Lung (tissue), 12 donors: ENCODE data around the gene ASPG. TPM values are rescaled to one million over a fixed set of nuclear protein-coding genes. Genes with fewer than 3 reads are reported as not detected.

Experiments
- ATAC-seq: fragments of 200-7000 bp; cut with Tn5 transposase; one replicate; pipeline ENCODE4 v1.9.1; 2020; ENCODE audit warnings: moderate number of reproducible peaks; ENCODE audit not compliant: insufficient read depth, low FRiP score
- DNase-seq, 3 donors: peaks; one replicate each; pipeline ENCODE4 v3.0.0-alpha.2; 2013 to 2017
- H3K27ac ChIP-seq, 2 donors: one replicate each; pipeline ENCODE4 v1.5.1; 2013; ENCODE audit warnings: mild to moderate bottlenecking in 2 of 2, moderate library complexity in 2 of 2, control low read depth in 1 of 2, inconsistent platforms in 1 of 2, low read depth in 1 of 2, low read length in 1 of 2
- H3K27me3 ChIP-seq, 3 donors: one replicate each; pipeline ENCODE4 v1.5.1; 2013; ENCODE audit warnings: low read length in 2 of 3; ENCODE audit not compliant: control insufficient read depth in 3 of 3, insufficient read depth in 3 of 3
- H3K36me3 ChIP-seq, 4 donors: one replicate each; pipeline ENCODE4 v1.5.1; 2013; ENCODE audit warnings: low read length in 4 of 4, mild to moderate bottlenecking in 1 of 4, moderate library complexity in 1 of 4; ENCODE audit not compliant: control insufficient read depth in 4 of 4, insufficient read depth in 4 of 4
- H3K4me1 ChIP-seq, 5 donors: one replicate each; pipeline ENCODE4 v1.5.1; 2013; ENCODE audit warnings: low read length in 5 of 5, mild to moderate bottlenecking in 2 of 5, moderate library complexity in 1 of 5; ENCODE audit not compliant: control insufficient read depth in 5 of 5, insufficient read depth in 5 of 5
- H3K4me3 ChIP-seq: one replicate; pipeline ENCODE4 v1.5.1; 2013; ENCODE audit warnings: mild to moderate bottlenecking, control low read depth, moderate library complexity
- H3K9ac ChIP-seq, 2 donors: one replicate each; pipeline ENCODE4 v1.5.1; 2013; ENCODE audit warnings: low read length in 2 of 2, control low read depth in 1 of 2; ENCODE audit not compliant: insufficient read depth in 1 of 2
- H3K9me3 ChIP-seq, 4 donors: one replicate each; pipeline ENCODE4 v1.5.1; 2013; ENCODE audit warnings: low read length in 3 of 4, mild to moderate bottlenecking in 1 of 4, moderate library complexity in 1 of 4; ENCODE audit not compliant: control insufficient read depth in 4 of 4, insufficient read depth in 3 of 4
- WGBS, 2 donors: extraction: QIAGEN DNeasy Blood & Tissue Kit; methylation state at CpG; one replicate each; pipeline ENCODE4 v1.1.7; 2013; 5-methylcytosine and 5-hydroxymethylcytosine counted together
- polyA plus RNA-seq, 2 donors: library from polyadenylated mRNA; stranded (reverse); fragments of 200-250 nt; gene quantifications; one replicate each; pipeline ENCODE4 v1.2.1, GENCODE V29; 2013
- total RNA-seq, 2 donors: library from RNA; depleted of rRNA in 1 of 2; stranded (reverse); fragments of >200 nt in 1 of 2; gene quantifications; one replicate each; pipeline ENCODE4 v1.2.1, GENCODE V29; 2014 to 2021
- TF ChIP-seq, protein P1 (sequence below): IDR thresholded peaks from 2 replicates; pipeline ENCODE4 v1.5.1; 2012; ENCODE audit warnings: mild to moderate bottlenecking; ENCODE audit errors: control extremely low read depth, extremely low read depth
- donor health status: control.
- donor health status: control.
- donor health status: Bipolar disorder and iron deficiency.
- donor health status: healthy.
- donor health status: DM: yes; HTN: yes; CAD: no.

ASPG gene
- total and polyA plus RNA-seq, 4 donors: 0.73 to 4.7 (median 3.0) TPM

DNA sequence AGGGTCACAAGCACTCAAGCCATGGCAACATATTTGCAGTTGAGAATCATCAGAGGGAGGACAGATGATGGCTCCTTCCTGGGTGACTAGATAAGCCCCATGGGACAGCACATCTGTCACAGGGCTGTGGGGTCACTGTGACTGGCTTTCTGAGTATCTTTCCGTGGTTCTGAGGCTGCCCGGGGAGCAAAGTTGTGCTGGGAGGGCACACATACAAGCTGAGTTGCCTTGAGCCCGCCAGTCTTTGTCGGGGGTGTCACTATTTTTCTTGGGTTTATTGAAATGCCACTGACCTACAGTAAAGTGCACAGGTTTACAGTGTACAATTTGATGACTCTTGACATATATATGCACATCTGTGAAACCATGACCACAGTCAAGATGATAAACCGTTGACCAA lies 35.6 kb downstream of the ASPG start:
- Histone ChIP-seq H3K9ac (no peak overlapping the region), H3K4me1 (peaks cover 0 to 5% (median 0%) of the 10 kb centered on the region in 5 donors), H3K9me3 (peaks cover 0 to 5% (median 5%) of the 10 kb centered on the region in 4 donors), H3K4me3 (no peak overlapping the region), H3K27ac (no peak overlapping the region), H3K36me3 (no peaks in the 10 kb centered on the region), H3K27me3 (peaks cover 5 to 33% (median 17%) of the 10 kb centered on the region in 3 donors)
- ATAC-seq (no peak), DNase-seq (no peak)
- WGBS, 2 donors: 81 to 85% methylated on average over 5 of the region's 5 CpGs
- TF ChIP-seq, protein P1, sequence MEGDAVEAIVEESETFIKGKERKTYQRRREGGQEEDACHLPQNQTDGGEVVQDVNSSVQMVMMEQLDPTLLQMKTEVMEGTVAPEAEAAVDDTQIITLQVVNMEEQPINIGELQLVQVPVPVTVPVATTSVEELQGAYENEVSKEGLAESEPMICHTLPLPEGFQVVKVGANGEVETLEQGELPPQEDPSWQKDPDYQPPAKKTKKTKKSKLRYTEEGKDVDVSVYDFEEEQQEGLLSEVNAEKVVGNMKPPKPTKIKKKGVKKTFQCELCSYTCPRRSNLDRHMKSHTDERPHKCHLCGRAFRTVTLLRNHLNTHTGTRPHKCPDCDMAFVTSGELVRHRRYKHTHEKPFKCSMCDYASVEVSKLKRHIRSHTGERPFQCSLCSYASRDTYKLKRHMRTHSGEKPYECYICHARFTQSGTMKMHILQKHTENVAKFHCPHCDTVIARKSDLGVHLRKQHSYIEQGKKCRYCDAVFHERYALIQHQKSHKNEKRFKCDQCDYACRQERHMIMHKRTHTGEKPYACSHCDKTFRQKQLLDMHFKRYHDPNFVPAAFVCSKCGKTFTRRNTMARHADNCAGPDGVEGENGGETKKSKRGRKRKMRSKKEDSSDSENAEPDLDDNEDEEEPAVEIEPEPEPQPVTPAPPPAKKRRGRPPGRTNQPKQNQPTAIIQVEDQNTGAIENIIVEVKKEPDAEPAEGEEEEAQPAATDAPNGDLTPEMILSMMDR: no peak

DNA sequence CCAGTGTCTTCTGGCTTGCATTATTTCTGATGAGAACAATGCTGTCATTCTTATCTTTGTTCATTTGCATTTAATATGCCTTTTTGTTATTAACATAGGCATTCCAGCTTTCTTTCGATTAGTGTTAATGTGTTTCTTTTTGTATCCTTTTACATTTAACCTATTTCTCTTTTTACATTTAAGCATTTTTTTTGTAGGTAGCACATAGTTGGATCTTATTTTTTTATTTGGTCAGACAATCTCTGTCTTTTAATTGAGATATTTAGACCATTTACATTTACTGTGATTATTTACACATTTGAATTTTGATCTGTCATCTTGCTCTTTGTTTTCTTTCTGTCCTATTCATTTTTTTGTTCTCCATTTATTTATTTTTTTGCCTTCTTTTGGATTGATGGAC lies 38.4 kb downstream of the ASPG start:
- Histone ChIP-seq H3K4me3 (no peak overlapping the region), H3K36me3 (no peaks in the 10 kb centered on the region), H3K4me1 (no peaks in the 10 kb centered on the region), H3K27ac (no peak overlapping the region), H3K9me3 (peaks cover 0 to 5% (median 2%) of the 10 kb centered on the region in 4 donors), H3K27me3 (peaks cover 0 to 21% (median 11%) of the 10 kb centered on the region in 3 donors), H3K9ac (no peak overlapping the region)
- 98 to 100% methylated on average over 1 of the region's 1 CpG for WGBS, 2 donors
- no peak for ATAC-seq
- TF ChIP-seq, protein P1: no peak
- DNase-seq: no peak

DNA sequence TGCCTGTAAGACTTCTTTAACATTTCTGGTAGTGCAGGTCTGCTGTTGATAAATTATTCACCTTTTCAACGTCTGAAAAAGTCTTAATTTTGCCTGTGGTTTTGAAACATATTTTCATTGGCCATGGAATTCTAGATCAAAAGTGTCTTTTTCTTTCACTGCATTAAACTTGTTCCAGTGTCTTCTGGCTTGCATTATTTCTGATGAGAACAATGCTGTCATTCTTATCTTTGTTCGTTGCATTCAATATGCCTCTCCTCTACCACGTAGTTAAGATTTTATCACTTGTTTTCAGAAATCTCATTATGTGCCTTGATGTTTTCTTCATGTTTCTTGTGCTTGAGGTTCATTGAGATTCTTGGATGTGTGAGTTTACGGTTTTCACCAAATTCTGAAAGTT lies 39.5 kb downstream of the ASPG start:
- 82 to 85% methylated on average over 4 of the region's 4 CpGs for WGBS, 2 donors
- Histone ChIP-seq H3K9ac (no peak overlapping the region), H3K36me3 (no peaks in the 10 kb centered on the region), H3K27ac (no peak overlapping the region), H3K27me3 (peaks cover 0 to 15% (median 5%) of the 10 kb centered on the region in 3 donors), H3K4me1 (no peaks in the 10 kb centered on the region), H3K4me3 (no peak overlapping the region), H3K9me3 (peaks cover 0 to 7% (median 3%) of the 10 kb centered on the region in 4 donors)
- no peak for ATAC-seq
- DNase-seq: no peak
- TF ChIP-seq, protein P1: no peak

DNA sequence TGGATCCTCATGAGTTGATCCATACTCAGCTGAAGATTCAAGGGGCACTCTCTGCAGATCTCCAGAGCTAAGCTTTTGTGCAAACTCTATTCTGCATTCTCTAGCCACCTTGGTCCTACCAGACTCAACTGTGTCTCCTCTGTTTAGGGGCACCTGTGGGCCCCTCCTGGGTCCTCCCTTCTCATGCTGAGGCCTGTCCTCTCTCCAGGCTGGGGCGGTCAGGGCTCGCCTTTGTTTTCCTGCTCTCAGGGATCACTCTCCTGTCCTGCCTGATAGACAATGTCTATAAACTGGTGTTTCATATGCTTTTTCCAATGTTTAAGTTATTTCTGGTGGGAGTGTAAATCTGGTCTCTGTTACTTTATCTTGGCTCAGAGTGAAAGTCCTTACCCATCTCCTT lies 41.3 kb downstream of the ASPG start:
- peaks cover 0 to 5% (median 0%) of the 10 kb centered on the region in 3 donors for H3K27me3 ChIP-seq
- TF ChIP-seq, protein P1: no peak
- H3K36me3 ChIP-seq: no peaks in the 10 kb centered on the region
- DNase-seq: no peak
- H3K9ac ChIP-seq: no peak overlapping the region
- no peak overlapping the region for H3K27ac ChIP-seq
- no peak for ATAC-seq
- no peak overlapping the region for H3K4me3 ChIP-seq
- H3K9me3 ChIP-seq: peaks cover 0 to 7% (median 5%) of the 10 kb centered on the region in 4 donors
- H3K4me1 ChIP-seq: no peaks in the 10 kb centered on the region
- WGBS, 2 donors: 91 to 96% methylated on average over 2 of the region's 2 CpGs
